Renal cortical epithelial cell (primary cell): Measurements from ENCODE around the gene TPPP. TPM values are rescaled to one million over a fixed set of nuclear protein-coding genes. Genes with fewer than 3 reads are reported as not detected.
"Not testable (repeated sequence)": the region's sequence is repeated elsewhere in the genome, so short reads cannot be mapped to it uniquely, and the experiment has no call there.

Source experiments
- DNase-seq: peaks from one replicate; pipeline ENCODE4 v3.0.0-alpha.2; 2011; ENCODE audit warnings: low read depth
- total RNA-seq: library from RNA; depleted of rRNA; stranded (reverse); fragments of >200 nt; gene quantifications from 2 replicates; pipeline ENCODE4 v1.2.3, GENCODE V29; 2014

TPPP gene
- total RNA-seq, 1 donor from 2014 or later: 0.25 TPM

DNA sequence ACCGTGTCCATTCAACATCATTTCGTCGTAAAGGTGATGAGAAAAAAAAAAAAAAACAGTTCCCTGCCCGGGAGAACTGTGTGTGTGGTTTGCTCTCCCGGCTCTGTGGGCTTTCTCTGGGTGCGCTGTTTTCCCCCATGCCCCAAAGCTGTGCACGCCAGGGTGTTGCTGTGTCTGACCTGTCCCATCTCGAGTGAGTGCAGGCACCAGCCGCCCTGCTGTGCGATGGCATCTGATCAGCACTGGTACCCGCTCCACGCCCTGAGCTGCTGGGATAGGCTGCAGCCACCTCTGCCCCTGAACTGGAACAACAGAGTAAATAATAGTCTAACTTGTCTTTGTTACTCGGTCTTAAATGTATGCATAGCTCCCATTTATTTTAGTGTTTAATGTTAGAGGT, 47.7 kb downstream of the TPPP start:
- DNase-seq: no peak

GRCh38 chr5:644971-645370, 48.2 kb downstream of the TPPP start:
- DNase-seq: no peak

- no peak for DNase-seq
Observed at GRCh38 chr5:644509-644908, 48.6 kb downstream of the TPPP start.

DNA sequence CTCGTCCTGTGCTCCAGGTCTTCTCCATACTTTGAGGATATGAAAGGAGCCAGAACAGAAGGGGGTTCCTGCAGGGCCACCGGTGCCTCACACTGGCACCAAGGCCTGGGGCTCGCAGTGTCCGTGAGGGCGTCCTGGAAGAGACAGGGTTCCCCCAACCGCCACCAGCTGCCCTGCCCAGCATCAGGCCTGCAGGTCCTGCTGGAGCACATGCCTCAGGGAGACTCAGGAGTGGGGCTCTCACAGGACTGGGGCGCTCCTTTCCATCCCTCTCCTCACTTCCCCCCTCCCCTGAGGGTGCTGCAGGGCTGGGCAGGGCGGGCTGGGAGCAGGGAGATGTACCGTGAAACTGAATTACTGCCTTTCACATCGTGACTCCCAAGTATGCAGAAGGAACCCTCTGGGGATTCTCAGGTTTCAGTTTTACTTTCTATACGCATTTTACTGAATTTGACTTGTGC, 49.3 kb downstream of the TPPP start:
- DNase-seq: no peak

DNA sequence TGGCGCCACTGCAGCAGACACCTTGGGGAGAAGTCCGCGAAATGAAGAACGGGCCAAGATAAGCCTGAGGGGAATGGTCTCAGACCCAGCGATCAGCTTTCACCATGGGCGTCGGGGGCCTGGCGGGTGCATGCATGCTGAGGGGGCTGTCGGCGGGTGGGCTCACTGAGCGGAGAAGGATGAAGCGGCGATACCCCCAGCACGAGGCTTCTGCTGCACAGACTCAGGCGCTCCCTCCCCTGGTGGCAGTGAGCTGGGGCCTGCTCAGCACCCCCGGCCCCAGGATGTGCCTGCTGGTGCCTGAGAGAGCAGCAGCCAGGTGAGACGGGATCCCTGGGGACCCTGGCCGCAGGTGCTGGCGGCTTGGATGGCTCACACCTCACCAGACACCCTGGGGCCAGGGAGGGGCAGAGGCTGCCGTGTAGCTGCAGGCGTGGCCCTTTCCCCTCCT, 49.8 kb downstream of the TPPP start:
- DNase-seq: no peak

DNA sequence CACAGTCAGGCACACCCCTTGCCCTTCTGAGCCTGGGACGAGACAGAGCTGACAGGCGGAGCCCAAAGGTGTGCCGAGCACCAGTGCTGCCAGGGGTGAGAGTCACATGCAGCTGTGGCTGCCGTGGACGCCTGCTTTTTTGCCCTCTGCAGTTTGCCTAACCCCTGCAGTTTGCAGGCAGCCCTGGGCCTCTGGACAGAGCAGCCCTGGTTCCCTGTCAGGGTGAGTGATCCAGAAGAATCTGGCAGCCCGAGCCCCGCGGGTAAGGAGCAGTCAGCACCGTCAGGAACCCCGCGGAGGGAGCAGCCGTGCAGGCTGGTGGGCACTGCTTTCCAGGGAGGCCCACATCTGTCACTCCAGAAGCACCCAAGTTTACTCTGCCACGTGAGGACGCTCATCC, 50.7 kb downstream of the TPPP start:
- no peak for DNase-seq

GRCh38 chr5:641331-641765, 51.8 kb downstream of the TPPP start:
- DNase-seq: no peak

DNA sequence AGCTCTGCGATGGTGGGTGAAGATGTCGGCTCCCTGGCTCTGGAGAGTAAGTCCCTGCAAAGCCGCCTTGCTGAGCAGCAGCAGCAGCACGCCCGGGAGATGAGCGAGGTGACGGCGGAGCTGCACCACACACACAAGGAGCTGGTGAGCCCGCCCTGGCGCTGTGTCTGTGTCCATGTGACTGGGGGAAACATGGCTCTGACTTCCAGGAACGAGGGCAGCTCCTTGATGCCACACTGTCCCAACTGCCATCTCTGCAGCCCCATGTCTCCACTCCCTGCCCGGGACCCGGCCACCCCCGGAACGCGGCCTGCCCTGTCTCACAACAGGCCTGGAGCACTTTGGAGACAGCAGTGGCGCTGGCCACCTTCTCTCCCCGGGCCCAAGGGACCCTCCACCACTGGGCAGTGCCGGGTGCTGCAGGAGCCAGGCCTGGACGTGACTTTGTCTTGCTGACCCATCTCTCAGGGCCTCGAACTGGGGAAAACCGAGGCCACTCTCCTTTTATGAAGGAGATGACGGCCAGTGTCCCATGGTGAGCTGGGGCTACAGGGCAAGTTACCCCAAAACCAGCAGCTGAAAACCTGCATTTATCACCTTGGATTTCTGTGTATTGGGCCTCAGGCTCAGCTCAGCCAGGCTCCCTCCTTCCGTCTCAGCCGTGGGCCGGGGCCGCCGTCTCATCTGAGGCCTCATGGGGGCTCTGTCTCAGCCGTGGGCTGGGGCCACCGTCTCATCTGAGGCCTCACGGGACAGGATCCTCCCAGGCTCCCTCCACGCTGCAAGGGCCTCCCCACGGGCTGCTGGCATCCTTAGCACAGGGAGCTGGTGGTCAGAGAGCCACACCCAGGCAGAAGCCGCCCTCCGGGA, 52.5 kb downstream of the TPPP start:
- DNase-seq: no peak

- no peak for DNase-seq
Observed at GRCh38 chr5:639584-640213, 53.5 kb downstream of the TPPP start.

DNA sequence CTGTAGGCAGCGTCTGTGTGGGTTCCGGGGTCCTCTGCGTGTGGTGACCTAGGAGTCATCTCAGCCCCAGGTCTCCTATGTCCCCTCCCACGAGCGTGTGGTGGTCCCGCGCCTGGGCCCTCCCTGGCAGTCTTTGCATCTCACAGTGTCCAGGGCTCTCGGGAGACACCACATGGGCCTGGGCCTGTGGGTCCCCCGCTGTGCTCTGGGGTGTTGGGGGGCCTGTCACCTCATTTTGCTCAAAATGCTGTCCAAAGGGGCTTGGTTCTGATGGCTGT, 54.0 kb downstream of the TPPP start:
- no peak for DNase-seq

- no peak for DNase-seq
Observed at GRCh38 chr5:638501-639252, 54.5 kb downstream of the TPPP start.

DNA sequence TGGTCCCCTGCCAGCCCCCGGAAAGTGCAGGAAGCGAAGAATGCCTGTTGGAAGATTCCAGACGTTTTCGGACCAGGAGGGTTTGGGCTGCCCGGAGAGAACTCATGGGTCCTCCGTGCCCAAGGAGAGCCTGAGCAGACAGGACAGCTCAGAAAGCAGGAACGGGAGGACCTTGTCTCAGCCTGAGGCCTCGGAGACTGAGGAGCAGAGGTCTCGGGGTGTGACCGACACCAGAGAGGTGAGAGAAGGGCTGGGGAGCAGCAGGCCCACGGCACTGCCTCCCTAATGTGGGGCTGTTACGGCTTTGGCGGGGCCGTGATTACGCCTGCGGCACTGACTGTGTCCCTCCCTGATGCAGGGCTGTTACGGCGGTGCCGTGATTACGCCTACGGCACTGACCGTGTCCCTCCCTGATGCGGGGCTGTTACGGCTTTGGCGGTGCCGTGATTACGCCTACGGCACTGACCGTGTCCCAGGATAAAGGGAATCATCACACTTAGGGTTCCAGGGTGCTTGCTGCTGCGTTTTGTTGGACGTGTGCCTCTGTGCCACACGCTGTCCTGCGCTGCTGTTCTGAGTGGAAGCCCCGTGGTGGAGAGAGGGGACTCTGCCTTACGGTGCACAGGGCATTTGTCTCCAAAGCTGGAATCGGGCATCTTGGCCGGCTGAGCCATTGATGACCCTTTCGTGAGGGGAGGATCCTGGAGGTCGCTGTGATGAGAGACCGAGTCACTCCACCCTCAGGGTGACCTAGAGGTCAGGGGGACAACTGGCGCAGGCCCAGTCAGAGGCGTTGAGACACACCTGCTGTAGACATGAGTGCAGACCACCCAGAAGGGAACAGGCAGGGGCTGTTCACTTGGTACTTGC, 55.3 kb downstream of the TPPP start:
- DNase-seq: no peak

- DNase-seq: no peak
Observed at GRCh38 chr5:636951-637350, 56.2 kb downstream of the TPPP start.

- DNase-seq: no peak
Observed at GRCh38 chr5:635306-636055, 57.7 kb downstream of the TPPP start.

GRCh38 chr5:634191-634590, 59.0 kb downstream of the TPPP start:
- DNase-seq: no peak

GRCh38 chr5:633501-633955, 59.6 kb downstream of the TPPP start:
- DNase-seq: no peak

- not testable (repeated sequence) for DNase-seq
Observed at GRCh38 chr5:628351-629205, 64.6 kb downstream of the TPPP start.

- no peak for DNase-seq
Observed at GRCh38 chr5:627840-628239, 65.3 kb downstream of the TPPP start.

- no peak for DNase-seq
Observed at GRCh38 chr5:626850-627249, 66.3 kb downstream of the TPPP start.

DNA sequence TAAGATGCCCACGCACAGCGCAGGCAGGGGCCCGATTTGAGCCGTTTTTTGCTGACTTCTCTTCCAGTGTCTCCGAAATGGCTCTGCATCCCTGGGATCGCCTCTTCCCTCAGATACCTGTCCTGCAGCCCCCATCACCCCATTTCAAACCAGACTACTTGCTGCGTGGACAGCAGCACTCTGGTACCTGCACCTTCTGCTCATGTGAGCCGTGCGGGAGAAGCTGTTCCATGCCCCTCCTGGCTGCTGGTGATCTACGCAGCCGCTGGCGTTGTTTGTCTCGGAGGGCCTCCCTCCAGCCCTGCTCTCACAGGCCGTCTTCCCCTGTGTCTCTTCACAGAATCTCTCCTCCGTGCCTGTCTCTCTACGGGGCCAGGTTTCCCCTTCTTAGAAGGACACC, 67.6 kb downstream of the TPPP start:
- DNase-seq: no peak
